GM19099 (cell line): ENCODE measurements around the gene GNG12.

ENCODE experiments used
- POLR2A ChIP-seq: IDR thresholded peaks from 3 replicates; pipeline ENCODE4 v1.6.1; 2011; ENCODE audit warnings: low read depth; ENCODE audit not compliant: insufficient read length; ENCODE audit errors: extremely low read depth

The GNG12 gene

DNA sequence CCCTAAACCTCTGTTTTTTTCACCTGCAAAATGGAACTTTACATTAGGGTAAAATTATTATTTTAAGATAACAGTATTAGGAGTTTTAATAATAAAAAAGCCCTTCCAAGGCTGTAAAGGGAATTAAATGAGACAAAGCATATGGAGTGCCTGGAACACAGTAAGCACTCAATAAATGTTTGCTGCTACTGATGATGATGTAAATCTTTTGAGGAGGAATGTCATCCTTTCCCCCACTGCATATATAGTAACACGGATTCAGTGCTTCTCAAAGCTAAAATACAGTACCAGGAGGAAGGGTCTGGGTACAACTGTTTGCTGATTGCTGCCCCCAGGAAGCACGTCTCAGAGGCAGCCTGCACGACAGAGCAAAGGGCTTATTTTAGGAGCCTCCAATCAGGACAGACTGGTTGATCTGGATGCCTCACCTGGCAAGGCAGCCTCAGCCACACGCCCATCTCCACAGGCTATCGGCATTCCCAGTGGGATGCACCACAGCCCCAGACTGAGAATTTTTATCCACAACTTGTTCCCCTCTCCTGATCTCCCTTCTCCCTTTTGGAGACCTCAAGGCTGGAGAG, 83.9 kb downstream of the GNG12 start:
- no peak for TF ChIP-seq POLR2A

DNA sequence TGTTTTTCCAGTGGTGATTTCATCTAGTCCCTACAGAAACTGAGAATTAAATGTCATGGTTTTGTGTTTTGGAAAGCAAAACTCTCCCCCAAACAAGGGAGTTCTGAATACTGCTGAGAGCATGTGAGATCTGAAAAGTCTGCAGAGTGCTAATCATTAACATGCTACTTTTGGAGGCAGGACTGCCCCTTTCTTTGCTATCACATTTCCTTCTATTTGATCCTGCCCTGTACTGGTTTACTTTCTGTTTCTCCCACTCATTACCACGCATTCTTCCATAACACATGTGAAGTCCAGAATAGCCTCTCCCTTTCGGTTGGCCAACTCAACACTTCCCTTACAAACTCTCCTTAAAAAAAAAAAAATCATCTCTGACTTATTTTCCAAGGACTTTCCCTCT, 84.6 kb downstream of the GNG12 start:
- no peak for TF ChIP-seq POLR2A

GRCh38 chr1:67747671-67748546, 85.4 kb downstream of the GNG12 start:
- TF ChIP-seq POLR2A: no peak

- no peak for TF ChIP-seq POLR2A
These were observed 87.2 kb downstream of the GNG12 start for GRCh38 chr1:67745875-67746698.

GRCh38 chr1:67743072-67743725, 90.1 kb downstream of the GNG12 start:
- no peak for TF ChIP-seq POLR2A

GRCh38 chr1:67741736-67742135, 91.5 kb downstream of the GNG12 start:
- no peak for TF ChIP-seq POLR2A

GRCh38 chr1:67741121-67741520, 92.1 kb downstream of the GNG12 start:
- TF ChIP-seq POLR2A: no peak

GRCh38 chr1:67740543-67740942, 92.7 kb downstream of the GNG12 start:
- no peak for TF ChIP-seq POLR2A

DNA sequence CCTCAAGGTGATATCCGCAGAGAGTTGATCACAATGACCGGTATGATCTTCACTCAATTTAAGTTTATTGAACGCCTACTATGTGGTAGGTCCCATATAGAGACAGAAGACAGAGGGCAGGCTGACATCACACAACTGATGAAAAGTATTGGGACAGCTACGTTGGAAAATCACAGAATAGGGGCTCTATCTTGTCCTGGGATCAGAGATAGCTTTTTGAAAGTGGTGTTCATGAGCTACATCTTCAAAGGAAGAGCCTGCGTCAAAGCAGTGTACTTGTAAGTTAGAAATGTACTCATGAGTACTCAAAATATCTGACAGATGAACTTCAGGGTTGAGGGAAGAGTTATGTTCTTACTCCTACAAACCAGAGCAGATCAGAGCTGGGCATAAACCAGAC, 93.9 kb downstream of the GNG12 start:
- no peak for TF ChIP-seq POLR2A

DNA sequence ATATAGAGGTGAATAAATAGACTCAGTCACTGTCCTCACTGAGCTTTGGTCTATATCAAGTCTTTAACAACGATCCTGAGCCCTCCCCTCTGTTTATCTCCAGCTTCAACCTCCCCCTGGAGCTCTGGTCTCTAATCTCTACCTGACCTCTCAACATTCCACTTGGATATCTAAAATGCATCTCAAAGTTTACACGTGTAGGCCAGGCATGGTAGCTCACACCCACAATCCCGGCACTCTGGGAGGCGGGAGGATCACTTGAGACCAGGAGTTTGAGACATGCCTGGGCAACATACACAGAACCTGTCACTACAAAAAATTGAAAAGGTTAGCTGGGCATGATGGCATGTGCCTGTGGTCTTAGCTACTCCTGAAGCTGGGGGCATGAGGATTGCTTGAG, 94.9 kb downstream of the GNG12 start:
- no peak for TF ChIP-seq POLR2A

DNA sequence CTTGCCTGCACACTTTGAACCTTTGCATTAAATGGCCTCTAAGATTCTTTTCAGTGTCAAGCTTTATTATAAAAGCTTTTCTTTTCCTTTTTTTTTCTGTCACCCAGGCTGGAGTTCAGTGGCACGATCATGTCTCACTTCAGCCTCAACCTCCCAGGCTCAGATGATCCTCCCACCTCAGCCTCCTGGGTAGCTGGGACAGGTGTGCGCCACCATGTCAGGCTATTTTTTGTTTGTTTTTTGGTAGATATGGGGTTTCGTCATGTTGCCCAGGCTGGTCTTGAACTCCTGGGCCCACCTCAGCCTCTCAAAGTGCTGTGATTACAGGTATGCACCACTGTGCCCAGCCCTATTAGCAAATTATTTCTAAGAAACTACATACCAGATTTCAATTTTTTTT, 95.4 kb downstream of the GNG12 start:
- TF ChIP-seq POLR2A: no peak

GRCh38 chr1:67736750-67737149, 96.5 kb downstream of the GNG12 start:
- no peak for TF ChIP-seq POLR2A

- peak; percentile 69 for TF ChIP-seq POLR2A
These were observed 97.2 kb downstream of the GNG12 start for GRCh38 chr1:67735806-67736627.

GRCh38 chr1:67735206-67735605, 98.1 kb downstream of the GNG12 start:
- TF ChIP-seq POLR2A: no peak
